HG03354 (cell line): Measurements from ENCODE around the gene MAPK11.
A peak's percentile ranks its signal among the peaks of the same experiment; 100 is the strongest.
"Not testable (repeated sequence)": the region's sequence is repeated elsewhere in the genome, so short reads cannot be mapped to it uniquely, and the experiment has no call there.

Experiments used
- ATAC-seq: cut with Tn5 transposase; IDR thresholded peaks from one replicate; pipeline ENCODE4 v1.9.1; 2021; ENCODE audit warnings: mild to moderate bottlenecking; ENCODE audit not compliant: unreplicated experiment, poor library complexity, severe bottlenecking

MAPK11 gene

GRCh38 chr22:50280708-50281383, 10.7 kb upstream of the MAPK11 start:
- no peak for ATAC-seq

GRCh38 chr22:50280022-50280707, 10.0 kb upstream of the MAPK11 start:
- no peak for ATAC-seq

GRCh38 chr22:50278956-50279619, 8.9 kb upstream of the MAPK11 start:
- no peak for ATAC-seq

GRCh38 chr22:50278461-50278860, 8.3 kb upstream of the MAPK11 start:
- no peak for ATAC-seq

GRCh38 chr22:50277761-50278160, 7.6 kb upstream of the MAPK11 start:
- ATAC-seq = no peak

- ATAC-seq = peak; percentile 54
Observed at GRCh38 chr22:50276143-50276542, 6.0 kb upstream of the MAPK11 start.

GRCh38 chr22:50275181-50276055, 5.2 kb upstream of the MAPK11 start:
- no peak for ATAC-seq

GRCh38 chr22:50274771-50275170, 4.6 kb upstream of the MAPK11 start:
- no peak for ATAC-seq

GRCh38 chr22:50274311-50274710, 4.1 kb upstream of the MAPK11 start:
- no peak for ATAC-seq

GRCh38 chr22:50273781-50274180, 3.6 kb upstream of the MAPK11 start:
- ATAC-seq = not testable (repeated sequence)

GRCh38 chr22:50273352-50273751, 3.2 kb upstream of the MAPK11 start:
- ATAC-seq = not testable (repeated sequence)

GRCh38 chr22:50272044-50272802, 2.0 kb upstream of the MAPK11 start:
- no peak for ATAC-seq

GRCh38 chr22:50271519-50271970, 1.4 kb upstream of the MAPK11 start:
- no peak for ATAC-seq

GRCh38 chr22:50270666-50271394, 650 bp upstream of the MAPK11 start:
- no peak for ATAC-seq

GRCh38 chr22:50269573-50269969, 609 bp downstream of the MAPK11 start:
- no peak for ATAC-seq

- no peak for ATAC-seq
Observed at GRCh38 chr22:50268655-50269113, 1.5 kb downstream of the MAPK11 start.

- ATAC-seq = no peak
Observed at GRCh38 chr22:50267591-50268390, 2.4 kb downstream of the MAPK11 start.

- no peak for ATAC-seq
Observed at GRCh38 chr22:50266994-50267393, 3.2 kb downstream of the MAPK11 start.
